ENCODE data around the gene PNPLA7. TPM values are rescaled to one million over a fixed set of nuclear protein-coding genes. Genes with fewer than 3 reads are reported as not detected.

The PNPLA7 gene
- total RNA-seq, 1 donor from 2014 or later = 3.9 TPM

GRCh38 chr9:137491735-137492432 is 58.3 kb downstream of the PNPLA7 start:
- Mint-ChIP-seq H3K4me1 (ENCODE audit: unreplicated experiment) (no peaks in the 10 kb centered on the region), H3K36me3 (ENCODE audit: low read depth, unreplicated experiment) (peaks cover 11% of the 10 kb centered on the region), H3K27ac (ENCODE audit: unreplicated experiment) (no peak overlapping the region), H3K27me3 (ENCODE audit: unreplicated experiment) (peaks cover 8% of the 10 kb centered on the region), H3K4me3 (ENCODE audit: unreplicated experiment) (no peak overlapping the region), H3K9me3 (ENCODE audit: unreplicated experiment) (no peaks in the 10 kb centered on the region)
- DNase-seq (ENCODE audit: low spot score) = no peak
- no peak for TF ChIP-seq CTCF (IDR thresholded peaks at IDR 0.05; ENCODE audit: unreplicated experiment)

DNA sequence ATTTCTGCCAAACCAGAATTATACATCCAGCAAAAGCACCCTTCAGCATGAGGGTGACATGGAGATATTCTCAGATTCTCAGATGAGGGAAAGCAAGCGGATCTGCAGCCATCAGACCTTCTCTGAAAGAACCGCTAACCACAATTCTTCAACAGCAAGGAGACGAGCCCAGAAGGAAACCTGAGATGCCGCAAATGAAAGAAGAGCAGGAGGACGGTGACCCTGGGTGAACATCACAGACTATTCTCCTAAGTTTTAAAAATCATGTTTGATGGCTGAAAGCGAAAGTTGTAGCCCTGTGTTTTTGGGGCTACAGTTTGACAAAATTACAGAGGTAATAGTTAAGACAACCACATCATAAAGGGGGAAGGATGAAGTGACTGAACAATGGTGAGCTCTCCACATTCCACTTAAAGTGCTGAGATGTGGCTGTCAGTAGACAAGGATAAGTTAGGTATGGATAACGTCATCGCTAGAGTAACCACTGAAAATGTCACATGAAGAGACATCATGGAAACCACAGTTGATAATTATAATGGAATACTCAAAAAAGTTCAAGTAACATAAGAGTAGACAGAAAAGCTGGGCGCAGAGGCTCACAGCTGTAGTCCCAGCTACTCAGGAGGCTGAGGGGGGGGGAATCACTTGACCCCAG is 59.5 kb downstream of the PNPLA7 start:
- no peak for TF ChIP-seq CTCF (IDR thresholded peaks at IDR 0.05; ENCODE audit: unreplicated experiment)

DNA sequence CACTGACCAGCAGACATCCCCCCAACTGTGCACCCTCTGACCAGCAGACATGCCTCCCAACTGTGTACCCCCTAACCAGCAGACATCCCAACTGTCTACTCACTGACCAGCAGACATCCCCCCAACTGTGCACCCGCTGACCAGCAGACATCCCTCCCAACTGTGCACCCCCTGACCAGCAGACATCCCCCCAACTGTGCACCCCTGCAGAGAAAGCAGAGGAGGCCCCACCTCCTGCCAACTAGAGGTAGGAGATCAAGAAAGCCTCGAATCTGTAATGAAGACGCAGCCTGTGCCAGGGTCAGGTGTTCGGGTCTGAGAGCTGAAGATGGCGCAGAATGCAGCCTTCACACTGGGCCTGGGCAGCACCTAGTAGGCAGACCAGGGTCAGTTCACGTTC is 61.3 kb downstream of the PNPLA7 start:
- peaks cover 5% of the 10 kb centered on the region for H3K27me3 Mint-ChIP-seq (ENCODE audit: unreplicated experiment)
- H3K36me3 Mint-ChIP-seq (ENCODE audit: low read depth, unreplicated experiment) = peaks cover 5% of the 10 kb centered on the region
- no peak overlapping the region for H3K4me3 Mint-ChIP-seq (ENCODE audit: unreplicated experiment)
- no peaks in the 10 kb centered on the region for H3K4me1 Mint-ChIP-seq (ENCODE audit: unreplicated experiment)
- no peaks in the 10 kb centered on the region for H3K9me3 Mint-ChIP-seq (ENCODE audit: unreplicated experiment)
- H3K27ac Mint-ChIP-seq (ENCODE audit: unreplicated experiment) = no peak overlapping the region
- TF ChIP-seq CTCF (IDR thresholded peaks at IDR 0.05; ENCODE audit: unreplicated experiment) = no peak
- no peak for DNase-seq (ENCODE audit: low spot score)

More for the DNA sequence above, 59.5 kb downstream of the PNPLA7 start:
- H3K9me3 Mint-ChIP-seq (ENCODE audit: unreplicated experiment) = no peaks in the 10 kb centered on the region
- H3K4me1 Mint-ChIP-seq (ENCODE audit: unreplicated experiment) = no peaks in the 10 kb centered on the region
- H3K36me3 Mint-ChIP-seq (ENCODE audit: low read depth, unreplicated experiment) = peaks cover 11% of the 10 kb centered on the region
- no peak for DNase-seq (ENCODE audit: low spot score)
- peaks cover 8% of the 10 kb centered on the region for H3K27me3 Mint-ChIP-seq (ENCODE audit: unreplicated experiment)
- H3K4me3 Mint-ChIP-seq (ENCODE audit: unreplicated experiment) = no peak overlapping the region
- H3K27ac Mint-ChIP-seq (ENCODE audit: unreplicated experiment) = no peak overlapping the region

DNA sequence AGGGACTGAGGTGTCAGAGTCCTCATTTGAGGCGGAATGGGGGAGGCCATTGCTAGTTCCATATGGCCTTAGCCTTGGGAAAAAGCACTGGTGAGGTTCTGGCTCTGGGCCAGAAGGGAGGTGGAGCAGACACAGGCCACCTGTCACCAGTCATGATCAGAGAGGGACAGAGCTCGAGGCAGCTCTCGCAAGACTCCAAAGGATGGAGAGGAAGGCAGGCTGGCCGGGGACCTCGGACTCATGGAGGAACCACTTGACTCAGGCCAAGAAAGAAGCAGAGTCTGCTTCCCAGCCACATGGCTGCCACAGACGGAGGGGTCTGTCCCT is 61.9 kb downstream of the PNPLA7 start:
- no peak overlapping the region for H3K4me3 Mint-ChIP-seq (ENCODE audit: unreplicated experiment)
- DNase-seq (ENCODE audit: low spot score) = no peak
- H3K27ac Mint-ChIP-seq (ENCODE audit: unreplicated experiment) = no peak overlapping the region
- peaks cover 5% of the 10 kb centered on the region for H3K36me3 Mint-ChIP-seq (ENCODE audit: low read depth, unreplicated experiment)
- no peaks in the 10 kb centered on the region for H3K9me3 Mint-ChIP-seq (ENCODE audit: unreplicated experiment)
- no peak for TF ChIP-seq CTCF (IDR thresholded peaks at IDR 0.05; ENCODE audit: unreplicated experiment)
- peaks cover 5% of the 10 kb centered on the region for H3K27me3 Mint-ChIP-seq (ENCODE audit: unreplicated experiment)
- no peaks in the 10 kb centered on the region for H3K4me1 Mint-ChIP-seq (ENCODE audit: unreplicated experiment)
